H9 (cell line): ENCODE results near the gene ASB15. TPM values are rescaled to one million over a fixed set of nuclear protein-coding genes. Genes with fewer than 3 reads are reported as not detected.

Experiments used
- DNase-seq: peaks from one replicate; pipeline ENCODE4 v3.0.0-alpha.2; 2017
- H2AFZ ChIP-seq: one replicate; pipeline ENCODE4 v1.6.1; 2013; ENCODE audit warnings: mild to moderate bottlenecking, low read length, control low read depth, moderate library complexity
- H2AK5ac ChIP-seq: 2 replicates; pipeline ENCODE4 v1.6.1; 2013; ENCODE audit warnings: low read length, control low read depth, mixed read lengths; ENCODE audit not compliant: insufficient read length
- H2BK120ac ChIP-seq: one replicate; pipeline ENCODE4 v1.6.1; 2013; ENCODE audit warnings: low read depth, mild to moderate bottlenecking, low read length, control low read depth, inconsistent platforms; ENCODE audit not compliant: poor library complexity, severe bottlenecking
- H2BK12ac ChIP-seq: 2 replicates; pipeline ENCODE4 v1.6.1; 2013; ENCODE audit warnings: low read length, control low read depth, mixed read lengths, low read depth; ENCODE audit not compliant: insufficient read length
- H2BK15ac ChIP-seq: 2 replicates; pipeline ENCODE4 v1.6.1; 2013; ENCODE audit warnings: low read depth, low read length, control low read depth
- H2BK20ac ChIP-seq: one replicate; pipeline ENCODE4 v1.6.1; 2013; ENCODE audit warnings: low read depth, mild to moderate bottlenecking, low read length, control low read depth, inconsistent platforms; ENCODE audit not compliant: poor library complexity, severe bottlenecking
- H2BK5ac ChIP-seq: 2 replicates; pipeline ENCODE4 v1.6.1; 2013; ENCODE audit warnings: low read length, control low read depth, mixed read lengths; ENCODE audit not compliant: insufficient read length
- H3K14ac ChIP-seq: 2 replicates; pipeline ENCODE4 v1.6.1; 2013; ENCODE audit warnings: low read length, control low read depth; ENCODE audit not compliant: insufficient read depth
- H3K18ac ChIP-seq: 2 replicates; pipeline ENCODE4 v1.6.1; 2013; ENCODE audit warnings: low read depth, mild to moderate bottlenecking, mixed read lengths, low read length, control low read depth; ENCODE audit not compliant: insufficient read length
- H3K23ac ChIP-seq: 2 replicates; pipeline ENCODE4 v1.6.1; 2013; ENCODE audit warnings: low read length, control low read depth, mixed read lengths, low read depth; ENCODE audit not compliant: insufficient read length
- H3K23me2 ChIP-seq: 2 replicates; pipeline ENCODE4 v1.6.1; 2013; ENCODE audit warnings: low read depth, mild to moderate bottlenecking, mixed read lengths, low read length, control low read depth; ENCODE audit not compliant: insufficient read length, poor library complexity, severe bottlenecking
- H3K27ac ChIP-seq: 2 replicates; pipeline ENCODE4 v1.5.1; 2013; ENCODE audit warnings: low read length, control low read depth, mixed read lengths, low read depth; ENCODE audit not compliant: insufficient read length
- H3K27me3 ChIP-seq: 2 replicates; pipeline ENCODE4 v1.6.1; 2013; ENCODE audit warnings: low read length, control low read depth, inconsistent platforms; ENCODE audit not compliant: insufficient read depth
- H3K4ac ChIP-seq: 2 replicates; pipeline ENCODE4 v1.6.1; 2013; ENCODE audit warnings: low read depth, mild to moderate bottlenecking, control low read depth, inconsistent platforms, low read length, moderate library complexity
- H3K4me1 ChIP-seq: 2 replicates; pipeline ENCODE4 v1.6.1; 2013; ENCODE audit warnings: low read length, control low read depth, inconsistent platforms; ENCODE audit not compliant: insufficient read depth
- H3K4me2 ChIP-seq: 2 replicates; pipeline ENCODE4 v1.6.1; 2013; ENCODE audit warnings: low read length, control low read depth, mixed read lengths; ENCODE audit not compliant: insufficient read length, insufficient read depth
- H3K56ac ChIP-seq: 2 replicates; pipeline ENCODE4 v1.6.1; 2013; ENCODE audit warnings: low read depth, mild to moderate bottlenecking, mixed read lengths, low read length, control low read depth; ENCODE audit not compliant: insufficient read length
- H3K79me1 ChIP-seq: 2 replicates; pipeline ENCODE4 v1.6.1; 2013; ENCODE audit warnings: low read depth, mild to moderate bottlenecking, moderate library complexity, low read length, control low read depth, inconsistent platforms; ENCODE audit not compliant: insufficient read depth, poor library complexity, severe bottlenecking
- H3K79me2 ChIP-seq: 2 replicates; pipeline ENCODE4 v1.6.1; 2013; ENCODE audit warnings: low read length, control low read depth, inconsistent platforms; ENCODE audit not compliant: insufficient read depth
- H3K9ac ChIP-seq: 2 replicates; pipeline ENCODE4 v1.6.1; 2013; ENCODE audit warnings: low read length, control low read depth, mixed read lengths; ENCODE audit not compliant: insufficient read length; ENCODE audit errors: extremely low read depth
- H3K9me3 ChIP-seq: one replicate; pipeline ENCODE4 v1.6.1; 2013; ENCODE audit warnings: low read depth, low read length, inconsistent platforms; ENCODE audit not compliant: control insufficient read depth
- H3T11ph ChIP-seq: one replicate; pipeline ENCODE4 v1.6.1; 2013; ENCODE audit warnings: mild to moderate bottlenecking, low read length, control low read depth, inconsistent platforms
- H4K20me1 ChIP-seq: one replicate; pipeline ENCODE4 v1.6.1; 2013; ENCODE audit not compliant: control insufficient read depth, insufficient read length, insufficient read depth
- H4K5ac ChIP-seq: 2 replicates; pipeline ENCODE4 v1.6.1; 2013; ENCODE audit warnings: low read depth, mild to moderate bottlenecking, mixed read lengths, low read length, control low read depth; ENCODE audit not compliant: insufficient read length
- H4K8ac ChIP-seq: replicated peaks from 2 replicates; pipeline ENCODE4 v1.6.1; 2013; ENCODE audit warnings: low read length, control low read depth, mixed read lengths, low read depth; ENCODE audit not compliant: insufficient read length
- H4K91ac ChIP-seq: 2 replicates; pipeline ENCODE4 v1.6.1; 2013; ENCODE audit warnings: low read depth, mild to moderate bottlenecking, moderate library complexity, mixed read lengths, low read length, control low read depth; ENCODE audit not compliant: insufficient read length
- H3K27ac Mint-ChIP-seq, 3 experiments: 2 replicates in 2 of 3; 3 replicates in 1 of 3; pipeline ENCODE4 v1.8.0; 2020 to 2021; ENCODE audit warnings: mixed read lengths in 3 of 3, mild to moderate bottlenecking in 1 of 3, moderate library complexity in 1 of 3
- H3K27me3 Mint-ChIP-seq: 2 replicates; pipeline ENCODE4 v1.8.0; 2021; ENCODE audit warnings: low read depth, mild to moderate bottlenecking, moderate library complexity, mixed read lengths
- H3K36me3 Mint-ChIP-seq, 3 experiments: 2 replicates in 2 of 3; 3 replicates in 1 of 3; pipeline ENCODE4 v1.8.0; 2020 to 2021; ENCODE audit warnings: low read depth in 3 of 3, mixed read lengths in 3 of 3; ENCODE audit not compliant: insufficient read depth in 1 of 3
- H3K4me1 Mint-ChIP-seq, 2 experiments: 2 replicates each; pipeline ENCODE4 v1.8.0; 2020; ENCODE audit warnings: mixed read lengths in 2 of 2
- H3K4me3 Mint-ChIP-seq, 2 experiments: 2 replicates in 1 of 2; 3 replicates in 1 of 2; pipeline ENCODE4 v1.8.0; 2020 to 2021; ENCODE audit warnings: mild to moderate bottlenecking in 2 of 2, mixed read lengths in 2 of 2, moderate library complexity in 1 of 2
- H3K9me3 Mint-ChIP-seq, 2 experiments: 2 replicates in 1 of 2; 3 replicates in 1 of 2; pipeline ENCODE4 v1.8.0; 2020; ENCODE audit warnings: mild to moderate bottlenecking in 2 of 2, mixed read lengths in 2 of 2, moderate library complexity in 1 of 2
- WGBS: extraction: QIAGEN DNeasy Blood & Tissue Kit; methylation state at CpG from one replicate; pipeline ENCODE4 v1.1.7; 2013; ENCODE audit warnings: missing lambda C conversion rate, low lambda C conversion rate, mixed read lengths; ENCODE audit not compliant: insufficient read length; ENCODE audit errors: extremely low coverage; 5-methylcytosine and 5-hydroxymethylcytosine counted together
- total RNA-seq: library from RNA; stranded (reverse); gene quantifications from 2 replicates; pipeline ENCODE4 v1.2.1, GENCODE V29; 2021
- TF ChIP-seq, protein P1 (sequence below): fragments of 200-600 bp; sonication (generic); conservative IDR thresholded peaks from 3 replicates; pipeline ENCODE4 v1.8.0; 2021; ENCODE audit warnings: antibody characterized with exemption, mild to moderate bottlenecking

The ASB15 gene
- total RNA-seq, 1 experiment from 2014 or later: not detected

DNA sequence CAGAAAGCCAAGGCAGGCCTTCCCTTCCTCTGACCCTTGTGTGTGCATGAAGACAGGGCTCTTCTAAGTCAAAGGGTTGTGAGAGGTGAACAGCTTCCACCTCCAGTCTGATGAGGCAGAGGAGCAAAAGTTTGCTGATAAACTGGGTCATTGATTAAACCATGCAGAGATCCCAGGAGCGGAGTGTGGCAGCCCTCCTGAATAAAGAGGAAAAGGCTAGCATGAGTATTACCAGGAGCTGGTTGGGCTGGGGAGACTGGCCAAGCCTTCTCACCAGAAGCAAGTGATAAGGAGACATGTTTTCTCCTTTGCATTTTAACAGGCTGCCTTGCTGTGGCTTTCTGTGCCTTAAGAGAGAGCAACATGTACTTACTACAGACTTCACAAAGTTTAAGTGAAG lies 64.3 kb downstream of the ASB15 start:
- Histone ChIP-seq H4K20me1 (no peaks in the 10 kb centered on the region), H2AFZ (no peak overlapping the region), H4K8ac (no peak overlapping the region), H2BK5ac (no peak overlapping the region), H3K4ac (no peak overlapping the region), H3K4me2 (no peak overlapping the region), H3K27ac (no peak overlapping the region), H4K91ac (no peak overlapping the region), H2BK120ac (no peak overlapping the region), H2BK15ac (no peak overlapping the region), H4K5ac (no peak overlapping the region), H2BK12ac (no peak overlapping the region), H3K56ac (no peak overlapping the region), H3K23ac (no peak overlapping the region), H3K23me2 (no peaks in the 10 kb centered on the region), H2BK20ac (no peak overlapping the region), H3K79me1 (no peaks in the 10 kb centered on the region), H3K9me3 (no peaks in the 10 kb centered on the region), H3K27me3 (no peaks in the 10 kb centered on the region), H3K18ac (no peak overlapping the region), H3K79me2 (no peaks in the 10 kb centered on the region), H3K14ac (no peak overlapping the region), H3K4me1 (0 out of 2 replicates have a peak, but pooled peaks cover 3% of the 10 kb centered on the region), H3T11ph (no peak overlapping the region), H2AK5ac (no peak overlapping the region), H3K9ac (no peak overlapping the region)
- H3K36me3 Mint-ChIP-seq: no peaks in the 10 kb centered on the region; a peak in 1 of 7 replicates
- no CpG with 5 or more reads among the region's 1 CpG for WGBS
- no peak for DNase-seq
- TF ChIP-seq, protein P1, sequence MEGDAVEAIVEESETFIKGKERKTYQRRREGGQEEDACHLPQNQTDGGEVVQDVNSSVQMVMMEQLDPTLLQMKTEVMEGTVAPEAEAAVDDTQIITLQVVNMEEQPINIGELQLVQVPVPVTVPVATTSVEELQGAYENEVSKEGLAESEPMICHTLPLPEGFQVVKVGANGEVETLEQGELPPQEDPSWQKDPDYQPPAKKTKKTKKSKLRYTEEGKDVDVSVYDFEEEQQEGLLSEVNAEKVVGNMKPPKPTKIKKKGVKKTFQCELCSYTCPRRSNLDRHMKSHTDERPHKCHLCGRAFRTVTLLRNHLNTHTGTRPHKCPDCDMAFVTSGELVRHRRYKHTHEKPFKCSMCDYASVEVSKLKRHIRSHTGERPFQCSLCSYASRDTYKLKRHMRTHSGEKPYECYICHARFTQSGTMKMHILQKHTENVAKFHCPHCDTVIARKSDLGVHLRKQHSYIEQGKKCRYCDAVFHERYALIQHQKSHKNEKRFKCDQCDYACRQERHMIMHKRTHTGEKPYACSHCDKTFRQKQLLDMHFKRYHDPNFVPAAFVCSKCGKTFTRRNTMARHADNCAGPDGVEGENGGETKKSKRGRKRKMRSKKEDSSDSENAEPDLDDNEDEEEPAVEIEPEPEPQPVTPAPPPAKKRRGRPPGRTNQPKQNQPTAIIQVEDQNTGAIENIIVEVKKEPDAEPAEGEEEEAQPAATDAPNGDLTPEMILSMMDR: no peak
- H3K4me1 Mint-ChIP-seq: peaks cover 14 to 23% of the 10 kb centered on the region in 2 experiments
- no peak overlapping the region for H3K4me3 Mint-ChIP-seq
- no peak overlapping the region for H3K27ac Mint-ChIP-seq
- no peaks in the 10 kb centered on the region; a peak in 1 of 5 replicates for H3K9me3 Mint-ChIP-seq
- no peaks in the 10 kb centered on the region for H3K27me3 Mint-ChIP-seq
